Thyroid gland (tissue), 4 donors: ENCODE data around the gene CCDC192. TPM values are rescaled to one million over a fixed set of nuclear protein-coding genes. Genes with fewer than 3 reads are reported as not detected.

Experiments
- DNase-seq, 2 donors: peaks; one replicate each; pipeline ENCODE4 v3.0.0-alpha.2; 2019
- H3K27ac ChIP-seq, 3 donors: fragments of 200-600 bp; sonication (generic); 1 replicate in 2 of 3; 2 replicates in 1 of 3; pipeline ENCODE4 v1.5.1; 2016 to 2019; ENCODE audit warnings: mild to moderate bottlenecking in 1 of 3, moderate library complexity in 1 of 3
- H3K27me3 ChIP-seq: fragments of 200-600 bp; sonication (generic); one replicate; pipeline ENCODE4 v1.5.1; 2019
- H3K36me3 ChIP-seq, 2 donors: fragments of 200-600 bp; sonication (generic); one replicate each; pipeline ENCODE4 v1.5.1; 2016 to 2019
- H3K4me1 ChIP-seq, 2 donors: fragments of 200-600 bp; sonication (generic); one replicate each; pipeline ENCODE4 v1.5.1; 2017 to 2019
- H3K4me3 ChIP-seq, 3 donors: fragments of 200-600 bp; sonication (generic); replicated peaks in 1 of 3; 1 replicate in 2 of 3; 2 replicates in 1 of 3; pipeline ENCODE4 v1.5.1; 2016; ENCODE audit warnings: mild to moderate bottlenecking in 1 of 3
- H3K9me3 ChIP-seq: fragments of 200-600 bp; sonication (generic); one replicate; pipeline ENCODE4 v1.5.1; 2017
- POLR2A ChIP-seq, 2 donors: fragments of 450-650 bp; IDR thresholded peaks; one replicate each; pipeline ENCODE4 v1.6.1; 2017; ENCODE audit warnings: antibody characterized with exemption in 2 of 2, mild to moderate bottlenecking in 2 of 2, moderate library complexity in 1 of 2
- WGBS, 2 donors: methylation state at CpG; one replicate each; pipeline ENCODE4 v1.1.5; 2017; 5-methylcytosine and 5-hydroxymethylcytosine counted together
- intact Hi-C: fragments of 100-400 bp; cut with DNase I; formaldehyde crosslinking; loops from one replicate; pipeline ENCODE4 v1.15.1; 2023
- total RNA-seq, 4 donors: library from RNA; depleted of rRNA; stranded (reverse); fragments of >200 nt; gene quantifications; one replicate each; pipeline ENCODE4 v1.2.3, GENCODE V29; 2016
- TF ChIP-seq, protein P1 (sequence below), 6 experiments: fragments of 200-600 bp in 3 of 6; fragments of 450-650 bp in 3 of 6; sonication (generic) in 3 of 6; IDR thresholded peaks; one replicate each; pipeline ENCODE4 v1.5.1; 2016 to 2019; ENCODE audit warnings: antibody characterized with exemption in 6 of 6, mild to moderate bottlenecking in 2 of 6, inconsistent platforms in 1 of 6, moderate library complexity in 1 of 6

Gene CCDC192
- total RNA-seq, 4 donors from 2014 or later, result 1.3 TPM; not detected in 3

- no peak for TF ChIP-seq POLR2A (IDR thresholded peaks at IDR 0.05)
- TF ChIP-seq, protein P1, sequence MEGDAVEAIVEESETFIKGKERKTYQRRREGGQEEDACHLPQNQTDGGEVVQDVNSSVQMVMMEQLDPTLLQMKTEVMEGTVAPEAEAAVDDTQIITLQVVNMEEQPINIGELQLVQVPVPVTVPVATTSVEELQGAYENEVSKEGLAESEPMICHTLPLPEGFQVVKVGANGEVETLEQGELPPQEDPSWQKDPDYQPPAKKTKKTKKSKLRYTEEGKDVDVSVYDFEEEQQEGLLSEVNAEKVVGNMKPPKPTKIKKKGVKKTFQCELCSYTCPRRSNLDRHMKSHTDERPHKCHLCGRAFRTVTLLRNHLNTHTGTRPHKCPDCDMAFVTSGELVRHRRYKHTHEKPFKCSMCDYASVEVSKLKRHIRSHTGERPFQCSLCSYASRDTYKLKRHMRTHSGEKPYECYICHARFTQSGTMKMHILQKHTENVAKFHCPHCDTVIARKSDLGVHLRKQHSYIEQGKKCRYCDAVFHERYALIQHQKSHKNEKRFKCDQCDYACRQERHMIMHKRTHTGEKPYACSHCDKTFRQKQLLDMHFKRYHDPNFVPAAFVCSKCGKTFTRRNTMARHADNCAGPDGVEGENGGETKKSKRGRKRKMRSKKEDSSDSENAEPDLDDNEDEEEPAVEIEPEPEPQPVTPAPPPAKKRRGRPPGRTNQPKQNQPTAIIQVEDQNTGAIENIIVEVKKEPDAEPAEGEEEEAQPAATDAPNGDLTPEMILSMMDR (IDR thresholded peaks at IDR 0.05), result no peak
- Histone ChIP-seq H3K27me3 (no peaks in the 10 kb centered on the region), H3K27ac (no peak overlapping the region), H3K36me3 (no peaks in the 10 kb centered on the region), H3K4me1 (peaks cover 0 to 7% of the 10 kb centered on the region in 2 donors), H3K4me3 (no peak overlapping the region), H3K9me3 (no peaks in the 10 kb centered on the region)
- DNase-seq, result peak in 1 of 2 donors; percentile 26
- 77 to 80% methylated on average over 3 of the region's 3 CpGs for WGBS, 2 donors
- intact Hi-C loops, result loop anchor here (10.0 kb wide), 1 partner anchor 328 kb away; no protein-coding TSS in a partner anchor
Observed at GRCh38 chr5:127876384-127876783, 173.2 kb downstream of the CCDC192 start.

DNA sequence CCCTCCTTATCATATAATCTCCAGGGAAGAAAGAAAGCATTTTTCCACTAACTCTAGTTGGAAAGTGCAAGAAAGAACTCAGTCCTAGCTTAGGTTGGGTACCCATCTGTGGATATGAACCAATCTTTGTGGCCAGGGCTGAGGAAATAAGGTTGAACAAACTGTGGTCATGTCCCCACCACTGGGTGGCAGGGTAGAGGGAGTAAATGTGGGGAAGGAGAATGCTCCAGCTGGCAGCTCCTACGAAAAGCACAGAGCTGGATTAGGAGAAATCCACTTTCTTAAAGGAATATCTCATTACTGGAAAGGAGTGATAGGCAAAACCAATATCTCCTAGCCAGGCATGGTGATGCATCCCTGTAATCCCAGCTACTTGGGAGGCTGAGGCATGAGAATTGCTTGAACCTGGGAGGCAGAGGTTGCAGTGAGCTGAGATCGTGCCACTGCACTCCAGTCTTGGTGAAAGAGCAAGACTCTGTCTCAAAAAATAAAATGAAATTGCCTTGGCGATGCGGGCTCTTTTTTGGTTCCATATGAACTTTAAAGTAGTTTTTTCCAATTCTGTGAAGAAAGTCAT, 175.1 kb downstream of the CCDC192 start:
- Histone ChIP-seq H3K9me3 (no peaks in the 10 kb centered on the region), H3K4me1 (peaks cover 0 to 3% of the 10 kb centered on the region in 2 donors), H3K27me3 (no peaks in the 10 kb centered on the region), H3K36me3 (no peaks in the 10 kb centered on the region), H3K4me3 (no peak overlapping the region), H3K27ac (no peak overlapping the region)
- WGBS, 2 donors, result 71 to 78% methylated on average over 4 of the region's 4 CpGs
- intact Hi-C loops, result loop anchor here (10.0 kb wide), 1 partner anchor 327 kb away; no protein-coding TSS in a partner anchor
- TF ChIP-seq, protein P1 (IDR thresholded peaks at IDR 0.05), result peak in 2 of 6 experiments; percentile 12 to 33
- TF ChIP-seq POLR2A (IDR thresholded peaks at IDR 0.05), result no peak
- DNase-seq, result peak; percentile 8 to 22

- Histone ChIP-seq H3K27me3 (no peaks in the 10 kb centered on the region), H3K27ac (no peak overlapping the region), H3K36me3 (no peaks in the 10 kb centered on the region), H3K4me3 (no peak overlapping the region), H3K4me1 (no peaks in the 10 kb centered on the region), H3K9me3 (no peaks in the 10 kb centered on the region)
- intact Hi-C loops, result no loop called here
- TF ChIP-seq POLR2A (IDR thresholded peaks at IDR 0.05), result no peak
- TF ChIP-seq, protein P1 (IDR thresholded peaks at IDR 0.05), result no peak
- no peak for DNase-seq
- 78 to 83% methylated on average over 1 of the region's 1 CpG for WGBS, 2 donors
Observed at GRCh38 chr5:127884416-127884815, 181.2 kb downstream of the CCDC192 start.

DNA sequence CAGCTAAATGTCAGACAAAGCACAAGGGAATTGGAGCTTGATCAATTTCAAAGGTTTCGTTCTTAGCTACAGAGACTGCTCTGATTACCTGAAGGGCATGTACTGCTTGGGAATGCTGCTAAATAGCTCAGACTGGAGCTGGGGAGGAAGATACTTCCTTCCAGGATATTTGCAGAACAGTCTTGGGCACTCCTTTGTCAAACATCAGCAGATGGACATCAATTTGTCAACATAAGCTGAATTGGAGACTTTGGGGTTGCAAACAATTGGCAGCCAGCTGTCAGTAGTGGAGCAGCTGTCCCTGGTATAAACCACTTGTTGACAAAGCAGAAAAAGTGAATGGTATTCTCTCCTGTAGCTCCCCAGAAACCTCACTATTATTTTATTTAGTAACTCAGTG, 182.0 kb downstream of the CCDC192 start:
- DNase-seq, result no peak
- no peak overlapping the region for H3K4me3 ChIP-seq
- 50 to 70% methylated on average over 1 of the region's 1 CpG for WGBS, 2 donors
- no peaks in the 10 kb centered on the region for H3K27me3 ChIP-seq
- no peak for TF ChIP-seq POLR2A (IDR thresholded peaks at IDR 0.05)
- no peaks in the 10 kb centered on the region for H3K36me3 ChIP-seq
- H3K4me1 ChIP-seq, result no peaks in the 10 kb centered on the region
- H3K9me3 ChIP-seq, result no peaks in the 10 kb centered on the region
- no peak overlapping the region for H3K27ac ChIP-seq
- intact Hi-C loops, result no loop called here

GRCh38 chr5:127886081-127886480, 182.9 kb downstream of the CCDC192 start:
- intact Hi-C loops, result no loop called here
- no peak for TF ChIP-seq POLR2A (IDR thresholded peaks at IDR 0.05)
- TF ChIP-seq, protein P1 (IDR thresholded peaks at IDR 0.05), result no peak
- DNase-seq, result no peak
- Histone ChIP-seq H3K4me1 (no peaks in the 10 kb centered on the region), H3K27me3 (no peaks in the 10 kb centered on the region), H3K27ac (no peak overlapping the region), H3K36me3 (no peaks in the 10 kb centered on the region), H3K9me3 (no peaks in the 10 kb centered on the region), H3K4me3 (no peak overlapping the region)
- 70 to 85% methylated on average over 3 of the region's 3 CpGs for WGBS, 2 donors
